ENCODE measurements around the gene DNHD1.

Gene DNHD1

DNA sequence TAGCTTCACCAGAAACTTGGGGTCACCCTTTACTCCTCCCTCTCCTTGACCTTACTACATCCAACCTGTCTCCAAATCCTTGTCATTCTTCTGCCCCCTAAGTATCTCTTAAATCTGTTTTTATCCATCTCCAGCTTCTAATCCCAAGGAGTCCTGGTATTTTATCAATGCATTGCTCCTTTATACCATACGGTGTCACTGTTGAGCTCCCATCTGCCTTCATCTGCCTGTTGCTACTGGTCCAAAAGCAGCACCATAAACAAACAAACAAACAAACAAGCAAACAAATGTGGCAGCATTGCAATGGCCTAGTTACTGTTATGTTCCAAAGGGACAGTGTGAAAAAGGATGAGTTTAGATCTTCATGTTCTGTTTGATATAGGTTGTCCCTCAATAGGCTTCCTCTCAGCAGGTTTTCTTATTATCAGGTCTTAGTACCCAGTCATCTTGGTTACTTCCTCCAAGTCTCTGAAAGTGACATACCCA is 34.2 kb downstream of the DNHD1 start:
- peak; percentile 89 for DNase-seq (ENCODE audit: low spot score)

DNA sequence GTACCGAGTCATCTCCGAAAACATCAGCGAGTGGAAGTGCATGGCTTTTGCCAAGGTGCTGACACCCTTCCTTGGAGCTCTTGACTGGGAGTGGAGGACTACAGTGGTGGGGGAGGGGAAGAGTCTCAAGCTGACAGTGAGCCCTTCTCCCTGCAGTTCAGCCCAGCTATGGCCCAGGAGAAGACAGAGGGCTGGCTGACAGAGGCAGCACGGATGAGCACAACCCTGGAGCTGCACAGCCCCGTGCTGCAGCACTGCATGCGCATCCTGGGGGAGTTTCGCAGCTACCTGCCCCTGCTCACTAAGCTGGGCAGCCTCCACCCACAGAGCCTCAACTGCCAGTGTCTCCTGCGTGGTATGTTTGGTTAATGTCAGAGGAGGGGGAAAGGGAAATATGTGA is 41.4 kb downstream of the DNHD1 start:
- DNase-seq (ENCODE audit: low spot score), result no peak

DNA sequence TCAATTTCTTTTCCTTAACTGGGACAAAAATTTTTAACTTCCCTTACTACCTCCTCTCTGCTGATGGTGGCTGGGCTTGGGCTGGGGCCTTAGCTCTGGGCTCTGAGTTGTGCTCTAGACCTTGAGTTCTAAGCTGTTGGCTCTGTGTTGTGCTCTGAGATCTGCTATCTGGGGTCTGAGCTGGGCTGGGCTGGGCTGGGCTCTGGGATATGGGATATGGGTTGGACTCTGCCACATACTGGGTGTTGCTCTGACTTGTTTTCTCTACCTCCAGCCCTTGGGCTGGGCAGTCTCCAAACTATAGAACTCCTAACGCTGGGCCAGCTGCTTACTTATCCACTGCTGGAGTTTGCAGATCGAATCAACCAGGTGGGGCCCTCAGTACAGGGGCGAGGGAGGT is 41.9 kb downstream of the DNHD1 start:
- peak; percentile 28 for DNase-seq (ENCODE audit: low spot score)

DNA sequence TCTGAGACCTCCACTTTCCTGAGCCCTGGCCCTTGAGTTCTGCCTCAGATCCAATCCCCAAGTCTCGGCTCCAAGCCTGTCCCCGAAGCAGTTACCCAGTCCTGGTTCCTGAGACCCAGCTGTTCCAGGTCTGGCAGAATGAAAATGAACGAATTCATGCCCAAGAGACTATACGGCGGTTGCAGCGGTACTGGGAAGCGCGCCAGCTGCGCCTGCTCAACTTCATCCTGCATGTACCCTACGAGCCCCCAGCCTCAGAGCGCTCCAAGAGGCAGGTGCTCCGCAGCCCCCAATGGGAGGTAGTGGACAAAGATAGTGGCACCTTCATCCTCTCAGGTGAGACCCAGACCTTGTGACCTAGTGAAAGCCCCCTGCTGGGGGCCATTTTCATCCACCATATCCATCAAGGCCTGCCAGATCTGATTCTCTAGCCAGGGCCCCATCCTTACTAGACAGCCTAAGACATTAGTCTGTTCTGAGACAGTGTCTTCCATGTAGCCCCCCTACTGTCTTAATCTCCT is 42.7 kb downstream of the DNHD1 start:
- DNase-seq (ENCODE audit: low spot score), result no peak

DNA sequence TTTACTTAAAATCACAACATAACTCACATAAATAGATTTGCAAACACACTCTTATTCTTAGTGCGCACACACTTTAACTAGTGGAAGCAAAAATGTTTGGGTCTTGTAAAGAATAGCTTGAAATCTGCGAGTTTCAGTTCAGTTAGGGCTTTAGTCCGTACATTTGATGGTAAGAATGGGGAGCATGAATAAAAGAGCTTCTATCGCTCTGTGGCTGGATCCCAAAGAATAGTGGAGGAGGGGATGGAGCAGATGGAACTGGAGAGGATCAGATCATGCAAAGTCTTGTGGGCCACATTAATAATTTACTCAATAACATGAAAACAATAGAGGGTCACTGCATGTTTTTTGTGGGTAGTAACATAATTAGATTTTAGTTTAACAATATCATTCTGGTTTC is 44.3 kb downstream of the DNHD1 start:
- no peak for DNase-seq (ENCODE audit: low spot score)

DNA sequence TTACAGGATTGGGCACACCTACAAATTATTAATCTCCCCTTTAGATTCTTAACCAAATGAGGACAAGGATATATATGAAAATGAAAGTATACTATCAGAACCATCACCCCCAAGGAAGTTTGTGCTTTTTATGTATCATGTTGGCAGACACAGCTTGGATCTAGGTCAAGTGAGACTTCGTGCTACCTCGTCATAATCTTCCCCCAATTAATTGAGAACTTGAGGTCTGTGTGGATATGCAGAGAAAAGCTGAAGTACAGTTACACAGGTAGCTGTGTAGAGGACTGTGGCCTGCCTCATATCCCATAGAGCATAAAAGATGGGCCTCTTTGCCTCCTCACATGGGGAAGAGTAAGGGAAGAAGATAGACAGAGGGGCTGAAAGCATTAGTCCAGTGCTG is 45.6 kb downstream of the DNHD1 start:
- DNase-seq (ENCODE audit: low spot score), result no peak

DNA sequence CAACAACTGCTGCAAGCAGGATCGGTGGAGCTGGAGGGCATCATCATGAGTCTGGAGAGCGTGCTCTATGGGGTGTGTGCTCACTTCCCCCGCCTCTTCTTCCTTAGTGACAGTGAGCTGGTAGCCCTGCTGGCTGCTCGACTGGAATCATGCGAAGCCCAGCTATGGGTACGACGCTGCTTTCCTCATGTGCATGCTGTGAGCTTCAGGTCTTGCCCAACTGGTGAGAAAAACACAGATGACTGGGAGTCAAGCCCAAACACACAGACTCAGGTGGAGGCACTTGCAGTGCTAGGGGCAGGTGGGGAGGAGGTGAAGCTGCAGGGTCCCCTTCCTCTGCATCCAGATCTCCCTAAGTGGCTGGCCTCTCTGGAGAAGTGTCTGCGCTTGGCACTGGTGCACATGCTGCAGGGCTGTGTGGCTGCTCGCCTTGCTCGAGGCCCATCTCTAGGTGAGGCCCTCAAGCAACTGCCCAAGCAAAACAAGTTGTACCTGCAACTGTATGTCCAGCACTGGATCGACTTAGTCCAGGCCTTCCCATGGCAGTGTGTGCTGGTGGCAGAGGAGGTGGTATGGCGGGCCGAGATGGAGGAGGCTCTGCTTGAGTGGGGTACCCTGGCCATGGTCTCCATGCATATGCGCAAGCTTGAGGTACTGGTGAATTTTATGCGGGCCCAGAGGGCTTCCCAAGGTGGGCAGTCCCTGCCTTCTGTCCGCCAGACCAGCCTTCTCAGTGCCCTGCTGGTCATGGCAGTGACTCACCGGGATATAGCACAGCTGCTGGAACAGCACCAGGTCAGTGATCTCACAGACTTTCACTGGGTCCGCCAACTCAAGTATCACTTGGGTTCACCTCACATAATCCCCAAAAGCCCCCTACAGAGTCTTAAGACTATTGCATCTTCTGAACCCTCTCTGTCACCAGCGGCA is 48.1 kb downstream of the DNHD1 start:
- no peak for DNase-seq (ENCODE audit: low spot score)

DNA sequence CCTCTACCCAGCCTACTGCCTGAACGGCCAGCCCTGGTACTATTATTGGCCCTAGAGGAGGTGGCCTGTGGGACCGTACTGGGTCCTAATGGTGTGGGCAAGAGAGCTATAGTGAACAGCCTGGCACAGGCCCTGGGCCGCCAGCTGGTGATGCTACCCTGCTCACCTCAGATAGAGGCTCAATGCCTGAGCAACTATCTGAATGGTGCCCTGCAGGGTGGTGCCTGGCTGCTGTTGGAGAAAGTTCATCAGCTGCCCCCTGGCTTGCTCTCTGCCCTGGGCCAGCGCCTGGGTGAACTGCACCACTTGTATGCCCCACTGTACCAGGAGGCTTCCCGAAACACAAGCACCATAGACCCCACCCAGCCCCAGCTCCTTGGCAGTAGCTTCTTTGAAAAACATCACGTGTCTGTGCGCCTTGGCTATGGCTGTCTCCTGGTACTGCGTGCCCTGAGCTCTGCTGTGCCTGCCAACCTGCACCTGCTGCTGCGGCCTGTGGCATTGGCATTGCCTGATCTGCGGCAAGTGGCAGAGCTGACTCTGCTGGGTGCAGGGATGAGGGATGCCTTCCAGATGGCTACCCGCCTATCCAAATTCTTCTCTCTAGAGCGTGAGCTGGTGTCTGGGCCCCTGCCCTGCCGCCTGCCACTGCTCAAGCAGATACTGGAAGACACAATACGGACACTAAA is 49.0 kb downstream of the DNHD1 start:
- no peak for DNase-seq (ENCODE audit: low spot score)

DNA sequence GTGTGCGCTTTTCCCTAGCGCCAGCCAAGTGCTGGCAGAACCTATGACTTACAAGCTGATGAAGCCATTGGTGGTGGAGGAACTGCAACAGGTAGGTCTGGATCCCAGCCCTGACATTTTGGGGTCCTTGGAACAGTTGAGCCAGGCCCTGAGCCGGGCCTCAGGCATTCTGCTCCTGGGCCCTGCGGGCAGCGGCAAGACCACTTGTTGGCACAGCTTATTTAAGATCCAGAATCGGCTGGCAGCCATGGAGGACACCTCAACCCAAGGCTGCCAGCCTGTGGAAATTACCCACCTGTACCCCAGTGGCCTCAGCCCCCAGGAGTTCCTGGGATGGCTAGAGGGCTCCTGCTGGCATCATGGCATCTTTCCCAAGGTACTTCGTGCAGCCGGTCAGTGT is 49.7 kb downstream of the DNHD1 start:
- DNase-seq (ENCODE audit: low spot score), result no peak

DNA sequence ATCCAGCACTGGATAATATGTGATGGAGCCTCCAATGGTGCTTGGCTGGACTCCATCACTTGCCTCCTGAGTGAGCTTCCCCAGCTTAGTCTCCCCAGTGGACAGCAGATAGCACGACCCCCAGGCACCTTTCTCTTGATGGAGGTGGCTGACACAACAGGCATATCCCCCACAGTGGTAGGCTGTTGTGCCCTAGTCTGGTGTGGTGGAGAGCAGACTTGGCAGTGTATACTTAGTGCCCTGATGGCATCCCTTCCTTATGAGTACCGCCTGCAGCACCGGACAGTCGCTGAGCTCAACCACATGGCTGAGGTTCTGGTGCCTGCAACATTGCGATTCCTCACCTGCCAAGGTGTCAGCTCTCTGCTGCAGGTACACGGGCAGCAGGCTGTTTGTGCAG is 50.1 kb downstream of the DNHD1 start:
- DNase-seq (ENCODE audit: low spot score), result no peak

DNA sequence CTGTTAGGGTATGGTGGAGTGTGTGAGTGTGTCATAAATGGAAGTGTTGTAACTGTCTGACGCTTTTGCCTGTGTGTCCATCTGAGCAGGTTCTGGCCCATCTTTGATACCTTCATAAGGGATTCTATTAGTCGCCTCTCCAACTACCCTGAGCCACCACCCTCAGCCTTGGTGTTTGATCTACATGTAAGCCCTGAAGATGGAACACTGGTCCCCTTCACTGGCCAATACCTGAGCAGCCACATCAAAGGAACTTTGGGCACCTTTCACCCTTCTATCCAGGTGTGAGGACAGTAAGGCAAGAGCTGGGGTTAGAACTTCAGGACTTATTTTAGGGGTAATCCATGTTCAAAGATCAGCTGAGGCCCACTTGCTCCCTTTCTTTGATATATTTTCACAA is 51.0 kb downstream of the DNHD1 start:
- DNase-seq (ENCODE audit: low spot score), result no peak

DNA sequence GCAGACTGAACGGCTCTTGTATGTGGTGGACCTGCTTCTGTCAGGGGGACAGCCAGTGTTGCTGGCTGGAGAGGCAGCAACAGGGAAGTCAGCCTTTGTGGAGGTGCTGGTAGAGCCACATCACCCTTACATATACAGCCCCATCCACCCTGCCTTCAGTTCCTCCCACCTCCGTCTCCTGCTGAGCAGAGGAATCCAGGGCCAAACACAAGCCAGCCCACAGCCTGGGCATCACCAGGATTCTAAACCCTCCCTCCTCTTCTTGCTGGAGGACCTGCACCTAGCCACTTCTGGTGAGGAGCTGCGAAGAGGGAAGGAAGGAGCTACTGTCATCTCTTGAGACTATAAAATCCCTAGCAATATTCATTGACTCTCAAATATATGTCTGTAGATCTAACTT is 51.6 kb downstream of the DNHD1 start:
- no peak for DNase-seq (ENCODE audit: low spot score)

DNA sequence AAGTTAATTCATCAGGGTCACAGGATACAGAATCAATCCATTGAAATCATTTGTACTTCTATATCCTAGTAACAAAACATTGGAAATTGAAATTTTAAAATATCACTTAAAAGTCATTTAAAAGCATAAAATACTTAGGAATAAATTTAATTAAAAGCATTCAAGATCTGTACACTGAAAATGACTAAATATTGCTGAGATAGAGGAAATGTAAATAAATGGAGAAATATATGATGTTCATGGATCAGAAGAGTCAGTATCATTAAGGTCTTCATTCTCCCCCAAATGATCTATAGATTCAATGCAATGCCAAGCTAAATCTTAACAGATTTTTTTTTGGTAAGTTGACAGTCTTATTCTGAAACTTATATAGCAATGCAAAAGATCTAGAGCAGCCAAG is 56.6 kb downstream of the DNHD1 start:
- DNase-seq (ENCODE audit: low spot score), result no peak

DNA sequence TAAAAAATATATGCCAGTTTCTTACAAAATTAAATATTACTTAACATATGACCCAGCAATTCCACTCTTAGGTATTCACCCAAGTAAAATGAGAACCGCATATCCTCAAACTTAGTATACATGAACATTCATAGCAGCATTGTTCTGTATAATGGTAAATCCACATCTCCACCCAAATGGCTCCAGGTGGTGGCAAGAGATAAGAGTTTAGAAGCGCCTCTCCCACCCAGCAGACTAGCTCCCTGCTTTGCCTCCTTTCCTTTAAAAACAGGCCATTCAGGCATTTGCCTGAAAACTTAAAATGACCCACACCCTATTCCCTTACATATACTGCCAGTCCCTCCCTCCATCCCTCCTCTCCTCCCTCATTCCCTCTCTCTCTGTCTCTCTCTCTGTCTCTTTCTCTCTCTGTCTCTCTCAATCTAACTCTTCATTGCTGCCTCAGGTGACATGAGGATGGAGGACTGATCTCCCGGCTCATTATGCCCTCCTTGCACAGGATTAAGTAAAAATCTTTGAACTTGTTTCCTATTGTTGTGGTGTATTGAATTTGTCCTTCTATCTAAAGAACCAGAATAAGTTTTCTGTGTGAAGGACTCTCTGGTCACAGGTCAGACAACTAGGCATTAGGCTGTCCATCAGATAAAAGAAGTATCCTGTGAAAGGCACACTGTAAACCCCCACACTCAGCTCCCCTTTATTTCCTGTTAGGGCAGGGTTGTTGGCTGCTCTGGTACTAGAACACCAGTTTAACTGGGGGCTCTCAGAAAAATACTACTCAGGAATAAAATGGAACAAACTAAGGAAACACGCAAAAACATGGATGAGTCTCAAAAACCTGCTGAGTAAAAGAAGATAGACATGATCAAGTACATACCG is 58.0 kb downstream of the DNHD1 start:
- DNase-seq (ENCODE audit: low spot score), result peak; percentile 79

DNA sequence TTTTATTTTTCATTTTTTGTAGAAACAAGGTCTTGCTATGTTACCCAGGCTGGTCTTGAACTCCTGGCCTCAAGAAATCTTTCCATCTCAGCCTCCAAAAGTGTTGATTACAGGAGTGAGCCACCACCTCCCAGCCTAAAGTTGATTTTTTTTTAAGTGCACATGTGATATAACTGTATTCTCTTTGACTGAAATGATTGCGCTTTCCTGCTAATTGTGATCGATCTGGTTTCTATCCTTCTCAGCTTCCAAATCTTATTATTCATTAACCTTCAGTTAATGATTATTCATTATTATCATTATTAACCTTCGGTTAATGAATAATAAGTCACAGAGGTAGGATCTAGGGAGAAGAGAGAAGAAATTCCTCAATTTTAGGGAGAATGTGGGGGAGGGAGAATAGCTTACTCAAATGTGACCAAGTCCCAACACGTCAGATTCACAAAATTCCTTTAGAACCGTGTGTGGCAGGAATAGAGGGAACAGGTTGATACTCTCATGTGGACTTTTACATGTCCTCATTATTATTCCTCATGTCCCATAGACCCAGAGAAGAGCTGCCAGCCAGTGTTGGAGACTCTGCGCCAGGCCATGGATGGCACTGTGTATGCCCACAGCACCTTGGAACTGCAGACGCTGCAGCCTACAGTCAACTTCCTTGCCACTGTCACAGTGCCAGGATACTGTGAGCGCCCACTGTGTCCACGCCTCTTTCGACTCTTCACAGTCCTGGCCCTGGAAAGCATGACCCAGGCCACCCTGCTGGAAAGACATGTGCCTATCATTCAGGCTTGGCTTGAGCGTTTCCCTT is 59.3 kb downstream of the DNHD1 start:
- DNase-seq (ENCODE audit: low spot score), result no peak

DNA sequence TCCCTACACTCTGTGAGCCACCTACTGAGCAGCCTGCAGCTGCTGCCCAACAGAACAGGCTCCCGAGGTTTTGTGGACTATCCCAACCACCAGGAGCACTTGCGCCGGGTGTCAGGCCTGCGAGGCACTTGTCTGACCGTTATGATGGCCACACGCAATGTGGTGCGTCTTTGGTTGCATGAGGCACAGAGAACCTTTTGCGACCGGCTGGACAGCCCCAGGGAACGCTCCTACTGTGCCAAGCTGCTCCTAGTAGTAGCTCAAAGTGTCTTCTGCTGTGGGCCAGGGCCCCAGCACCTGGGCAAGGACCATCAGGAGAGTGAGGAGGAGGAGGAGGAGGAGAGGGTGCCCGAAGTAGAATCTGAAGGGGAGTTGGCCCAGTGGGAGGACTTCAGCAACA is 60.0 kb downstream of the DNHD1 start:
- no peak for DNase-seq (ENCODE audit: low spot score)

DNA sequence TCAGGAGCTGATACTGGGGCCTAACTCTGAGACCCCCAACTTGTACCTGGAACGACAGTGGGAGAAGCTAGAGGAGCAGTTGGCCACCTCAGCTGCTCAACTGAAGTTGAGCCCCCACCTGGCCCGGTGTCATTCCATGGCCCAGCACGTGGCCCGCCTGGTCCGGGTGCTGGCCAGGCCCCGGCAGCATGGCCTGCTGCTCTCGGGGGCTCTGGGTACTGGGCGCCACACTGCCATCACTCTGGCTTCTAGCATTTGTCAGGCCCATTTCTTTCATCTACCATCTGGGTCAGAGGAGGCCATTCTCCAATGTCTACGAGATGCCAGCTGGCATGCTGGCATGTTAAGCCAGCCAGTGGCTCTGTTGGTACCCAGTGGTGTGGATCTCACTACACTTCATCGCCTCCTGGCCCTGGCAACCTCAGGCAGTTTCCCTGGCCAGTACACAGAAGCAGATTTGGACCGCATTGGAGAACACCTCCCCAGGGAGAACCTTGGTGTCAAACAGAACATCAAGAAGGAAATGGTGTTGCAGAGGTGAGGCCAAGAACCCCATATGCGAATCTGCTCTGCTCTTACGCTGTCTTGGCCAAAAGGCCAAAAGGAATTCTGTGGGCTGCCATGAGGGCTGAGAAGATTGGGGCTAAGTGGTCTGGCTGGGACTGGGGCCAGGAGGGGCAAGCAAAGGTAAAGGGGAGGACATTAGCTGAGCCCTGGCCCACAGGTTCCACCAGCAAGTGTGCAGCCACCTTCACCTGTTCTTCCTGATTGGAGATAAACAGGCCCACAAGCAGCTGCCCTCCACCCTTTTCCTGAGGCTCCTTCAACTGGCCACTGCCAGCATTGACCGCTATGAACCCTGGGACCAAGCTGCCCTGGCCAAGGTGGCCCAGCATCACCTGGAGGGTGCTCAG is 60.9 kb downstream of the DNHD1 start:
- no peak for DNase-seq (ENCODE audit: low spot score)

DNA sequence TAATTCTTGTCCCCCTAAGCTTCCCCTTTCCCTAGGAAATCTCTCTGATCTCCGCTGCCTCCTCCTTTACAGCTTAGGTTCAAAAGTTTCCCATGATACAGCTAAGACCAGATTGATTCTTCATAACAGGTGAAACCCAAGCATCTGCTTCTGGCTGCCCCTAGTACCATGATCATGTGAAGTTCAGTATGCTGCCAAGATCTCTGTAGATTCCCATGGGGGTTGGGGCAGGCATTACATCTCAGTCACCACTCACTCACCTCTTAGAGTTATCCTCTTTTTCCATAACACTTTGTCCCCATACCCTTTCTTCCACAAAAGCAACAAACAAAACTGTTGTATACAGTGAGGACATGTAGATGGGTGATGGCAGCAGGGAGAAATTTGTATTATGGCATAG is 62.3 kb downstream of the DNHD1 start:
- no peak for DNase-seq (ENCODE audit: low spot score)

DNA sequence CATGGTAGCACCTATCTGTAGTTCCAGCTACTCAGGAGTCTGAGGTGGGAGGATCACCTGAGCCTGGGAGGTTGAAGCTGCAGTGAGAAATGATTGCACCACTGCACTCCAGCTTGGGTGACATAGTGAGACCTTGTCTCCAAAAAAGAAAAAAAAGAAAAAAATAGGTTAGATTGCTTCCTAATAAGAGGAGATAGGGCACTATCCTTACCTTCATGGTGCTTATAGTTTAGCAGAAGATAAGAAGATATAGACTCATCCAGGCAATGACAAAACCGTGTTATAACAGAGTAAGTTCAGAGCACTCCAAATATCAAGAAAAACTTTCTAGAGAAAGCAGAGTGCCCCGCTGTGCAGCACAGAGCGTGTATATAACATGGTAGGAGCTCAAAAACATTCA is 64.2 kb downstream of the DNHD1 start:
- DNase-seq (ENCODE audit: low spot score), result no peak

DNA sequence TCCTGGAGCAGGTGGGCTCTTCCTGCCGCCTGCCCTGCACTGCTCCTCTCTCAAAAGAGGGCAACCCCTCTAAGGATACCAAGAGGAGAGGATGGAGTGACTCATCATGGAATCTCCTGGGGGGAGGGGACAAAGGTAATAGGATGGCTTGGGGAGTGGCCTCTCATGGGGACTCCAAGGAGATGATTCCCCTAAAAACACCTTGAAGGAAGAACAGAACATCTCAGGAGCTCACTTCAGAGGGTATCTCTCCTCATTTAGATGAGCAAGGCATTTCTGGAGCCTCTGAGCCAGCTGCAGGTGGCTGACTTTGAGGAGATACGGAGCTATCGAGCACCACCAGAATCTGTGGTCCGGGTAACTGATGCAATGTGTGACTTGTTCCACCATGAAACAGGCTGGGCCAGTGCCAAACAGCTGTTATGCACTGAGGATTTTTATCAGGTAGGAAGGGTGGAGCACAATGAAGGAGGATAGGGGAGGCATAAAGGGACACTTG is 66.1 kb downstream of the DNHD1 start:
- DNase-seq (ENCODE audit: low spot score), result peak; percentile 71
